Measurements from ENCODE around the gene NTNG1.

DNA sequence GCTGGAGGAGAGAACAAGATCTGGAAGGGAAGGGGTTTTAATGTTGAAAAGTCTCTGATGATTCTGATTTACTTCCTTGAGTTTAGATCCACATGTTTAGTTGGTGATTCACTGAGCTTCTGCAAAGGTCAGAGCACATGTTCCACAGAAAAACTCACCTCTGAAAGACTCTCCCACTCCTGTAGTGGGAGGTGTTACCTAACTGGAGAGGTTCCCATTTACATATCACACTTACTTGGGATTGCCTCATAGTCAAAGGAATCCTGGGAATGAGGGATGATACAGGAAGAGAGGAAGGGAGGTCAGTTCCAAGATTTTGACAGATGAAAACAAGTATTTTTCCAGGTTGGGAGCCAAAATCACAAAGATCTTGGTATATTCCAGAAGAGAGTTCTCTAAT is 2.7 kb upstream of the NTNG1 start:
- TF ChIP-seq, protein P1, sequence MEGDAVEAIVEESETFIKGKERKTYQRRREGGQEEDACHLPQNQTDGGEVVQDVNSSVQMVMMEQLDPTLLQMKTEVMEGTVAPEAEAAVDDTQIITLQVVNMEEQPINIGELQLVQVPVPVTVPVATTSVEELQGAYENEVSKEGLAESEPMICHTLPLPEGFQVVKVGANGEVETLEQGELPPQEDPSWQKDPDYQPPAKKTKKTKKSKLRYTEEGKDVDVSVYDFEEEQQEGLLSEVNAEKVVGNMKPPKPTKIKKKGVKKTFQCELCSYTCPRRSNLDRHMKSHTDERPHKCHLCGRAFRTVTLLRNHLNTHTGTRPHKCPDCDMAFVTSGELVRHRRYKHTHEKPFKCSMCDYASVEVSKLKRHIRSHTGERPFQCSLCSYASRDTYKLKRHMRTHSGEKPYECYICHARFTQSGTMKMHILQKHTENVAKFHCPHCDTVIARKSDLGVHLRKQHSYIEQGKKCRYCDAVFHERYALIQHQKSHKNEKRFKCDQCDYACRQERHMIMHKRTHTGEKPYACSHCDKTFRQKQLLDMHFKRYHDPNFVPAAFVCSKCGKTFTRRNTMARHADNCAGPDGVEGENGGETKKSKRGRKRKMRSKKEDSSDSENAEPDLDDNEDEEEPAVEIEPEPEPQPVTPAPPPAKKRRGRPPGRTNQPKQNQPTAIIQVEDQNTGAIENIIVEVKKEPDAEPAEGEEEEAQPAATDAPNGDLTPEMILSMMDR (IDR thresholded peaks at IDR 0.05) = no peak
- no peak for TF ChIP-seq POLR2AphosphoS5 (IDR thresholded peaks at IDR 0.05)
- TF ChIP-seq POLR2A (IDR thresholded peaks at IDR 0.05) = no peak

Data from suprapubic skin (tissue), 4 donors.